GM23248 (cell line): ENCODE data around the gene LDLRAD4. TPM values are rescaled to one million over a fixed set of nuclear protein-coding genes. Genes with fewer than 3 reads are reported as not detected.

Experiments used
- DNase-seq: peaks from one replicate; pipeline ENCODE4 v3.0.0-alpha.2; 2015
- H2AFZ ChIP-seq: fragments of 200-600 bp; sonication (generic); 2 replicates; pipeline ENCODE4 v1.6.1; 2016; ENCODE audit warnings: antibody characterized with exemption
- H3F3A ChIP-seq: fragments of 200-600 bp; sonication (generic); 2 replicates; pipeline ENCODE4 v1.6.1; 2016; ENCODE audit warnings: mild to moderate bottlenecking, antibody characterized with exemption, mixed run types; ENCODE audit not compliant: insufficient read depth
- H3K27ac ChIP-seq: fragments of 200-600 bp; sonication (generic); 2 replicates; pipeline ENCODE4 v1.5.1; 2016; ENCODE audit warnings: mild to moderate bottlenecking
- H3K27me3 ChIP-seq: fragments of 200-600 bp; sonication (generic); replicated peaks from 2 replicates; pipeline ENCODE4 v1.6.1; 2016; ENCODE audit warnings: mild to moderate bottlenecking; ENCODE audit not compliant: insufficient read depth
- H3K36me3 ChIP-seq: fragments of 200-600 bp; sonication (generic); 2 replicates; pipeline ENCODE4 v1.6.1; 2016; ENCODE audit warnings: low read depth, mild to moderate bottlenecking
- H3K4me1 ChIP-seq: fragments of 200-600 bp; sonication (generic); 2 replicates; pipeline ENCODE4 v1.6.1; 2016; ENCODE audit warnings: mild to moderate bottlenecking; ENCODE audit not compliant: insufficient read depth
- H3K4me2 ChIP-seq: fragments of 200-600 bp; sonication (generic); one replicate; pipeline ENCODE4 v1.6.1; 2016; ENCODE audit warnings: mild to moderate bottlenecking; ENCODE audit not compliant: unreplicated experiment
- H3K4me3 ChIP-seq: fragments of 200-600 bp; sonication (generic); 2 replicates; pipeline ENCODE4 v1.5.1; 2016; ENCODE audit warnings: mild to moderate bottlenecking
- H3K79me2 ChIP-seq: fragments of 200-600 bp; sonication (generic); 2 replicates; pipeline ENCODE4 v1.6.1; 2016; ENCODE audit warnings: mild to moderate bottlenecking; ENCODE audit not compliant: insufficient read depth
- H3K9ac ChIP-seq: fragments of 200-600 bp; sonication (generic); 2 replicates; pipeline ENCODE4 v1.6.1; 2016; ENCODE audit warnings: mild to moderate bottlenecking
- H3K9me2 ChIP-seq: fragments of 200-600 bp; sonication (generic); 2 replicates; pipeline ENCODE4 v1.6.1; 2016; ENCODE audit warnings: mixed run types, mild to moderate bottlenecking, moderate library complexity; ENCODE audit not compliant: insufficient read depth
- H3K9me3 ChIP-seq: fragments of 200-600 bp; sonication (generic); one replicate; pipeline ENCODE4 v1.6.1; 2017; ENCODE audit warnings: low read depth
- H4K20me1 ChIP-seq: fragments of 200-600 bp; sonication (generic); 2 replicates; pipeline ENCODE4 v1.6.0; 2016; ENCODE audit not compliant: insufficient read depth
- EZH2 ChIP-seq: fragments of 200-600 bp; sonication (generic); IDR thresholded peaks from 2 replicates; pipeline ENCODE4 v1.6.1; 2018; ENCODE audit warnings: antibody characterized with exemption, mild to moderate bottlenecking; ENCODE audit not compliant: insufficient read depth, poor library complexity, severe bottlenecking
- EZH2phosphoT487 ChIP-seq: fragments of 200-600 bp; sonication (generic); IDR thresholded peaks from 2 replicates; pipeline ENCODE4 v1.6.1; 2018; ENCODE audit warnings: antibody characterized with exemption, moderate library complexity, mild to moderate bottlenecking, low read depth; ENCODE audit not compliant: insufficient read depth
- WGBS, 2 experiments: methylation state at CpG; one replicate each; pipeline ENCODE4 v1.1.6; 2015 to 2017; ENCODE audit warnings: low lambda C conversion rate in 2 of 2, low coverage in 1 of 2; ENCODE audit errors: missing lambda C conversion rate in 2 of 2; 5-methylcytosine and 5-hydroxymethylcytosine counted together
- in situ Hi-C: fragments of 300-500 bp; cut with MboI; formaldehyde crosslinking; loops from 2 replicates; pipeline ENCODE4 v1.15.0; 2020
- polyA plus RNA-seq: library from polyadenylated mRNA; unstranded; fragments of >200 nt; fragmentation: Nextera tagmentation; extraction: Ambion mirVana; gene quantifications from 2 replicates; pipeline ENCODE4 v1.2.1, GENCODE V29; 2016
- total RNA-seq: library from RNA; depleted of rRNA; stranded (reverse); fragments of >200 nt; shearing (Covaris generic); gene quantifications from 2 replicates; pipeline ENCODE4 v1.2.3, GENCODE V29; 2014

LDLRAD4 gene
- total and polyA plus RNA-seq, 2 experiments from 2014 or later = not detected

DNA sequence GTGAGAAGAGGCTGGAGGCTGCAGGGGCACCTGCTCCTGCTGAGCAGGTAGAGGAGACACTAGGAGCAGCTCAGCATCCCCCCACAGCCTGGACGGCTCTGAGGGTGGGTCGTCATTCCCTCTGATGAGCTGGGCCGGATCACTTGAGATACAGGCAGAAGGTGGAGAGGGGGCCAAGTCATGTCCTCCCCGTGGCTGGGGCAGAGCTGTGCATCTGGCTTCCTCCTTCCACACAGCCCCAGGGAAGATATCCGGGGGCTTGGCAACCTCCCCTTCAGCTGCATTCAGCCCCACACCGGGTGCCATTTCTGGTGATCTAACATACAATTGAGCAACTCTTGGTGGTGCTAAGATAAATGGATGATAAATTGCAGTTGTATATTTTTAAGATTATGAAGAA, 236.9 kb downstream of the LDLRAD4 start:
- no peak for DNase-seq
- H3K36me3 ChIP-seq = no peaks in the 10 kb centered on the region
- no peak for TF ChIP-seq EZH2phosphoT487
- TF ChIP-seq EZH2 = no peak
- in situ Hi-C loops = no loop called here
- no peaks in the 10 kb centered on the region for H4K20me1 ChIP-seq
- H3K27ac ChIP-seq = no peak overlapping the region
- H3K27me3 ChIP-seq = no peaks in the 10 kb centered on the region
- no peaks in the 10 kb centered on the region for H3K9me3 ChIP-seq
- H3F3A ChIP-seq = no peaks in the 10 kb centered on the region
- H2AFZ ChIP-seq = no peak overlapping the region
- no peaks in the 10 kb centered on the region for H3K9me2 ChIP-seq
- no peak overlapping the region for H3K4me3 ChIP-seq
- H3K4me2 ChIP-seq = no peak overlapping the region
- H3K9ac ChIP-seq = no peak overlapping the region
- 24 to 36% methylated on average over 6 of the region's 6 CpGs for WGBS, 2 experiments
- no peaks in the 10 kb centered on the region for H3K79me2 ChIP-seq
- no peaks in the 10 kb centered on the region for H3K4me1 ChIP-seq

DNA sequence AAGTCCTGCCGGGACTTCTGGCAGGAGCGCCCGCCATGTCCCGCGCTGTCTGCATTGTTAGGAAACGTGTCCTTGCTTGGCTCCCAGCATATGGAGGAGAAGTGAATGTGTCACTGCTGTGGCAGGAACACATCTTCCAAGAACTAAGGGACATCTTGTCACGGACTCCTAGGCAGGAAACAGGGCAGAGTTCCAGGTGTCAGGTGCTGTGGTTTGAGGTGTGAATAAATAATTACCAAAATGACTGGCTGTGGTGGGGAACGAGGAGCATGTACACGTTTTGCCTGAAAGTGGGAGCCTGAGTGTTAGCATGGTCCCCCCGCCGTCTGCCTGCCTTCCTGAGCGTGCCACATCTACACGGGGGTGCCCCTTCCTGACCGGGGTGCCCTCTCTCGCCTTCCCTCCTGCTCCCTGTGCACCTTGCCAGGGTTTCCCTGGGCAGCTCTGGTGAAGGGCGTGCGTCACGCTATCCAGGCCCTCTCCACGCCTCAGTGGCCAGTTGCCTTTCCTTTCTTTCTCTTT, 237.5 kb downstream of the LDLRAD4 start:
- Histone ChIP-seq H3K9me3 (no peaks in the 10 kb centered on the region), H3K9ac (no peak overlapping the region), H3K27ac (no peak overlapping the region), H3K4me3 (no peak overlapping the region), H3F3A (no peaks in the 10 kb centered on the region), H3K79me2 (no peaks in the 10 kb centered on the region), H4K20me1 (no peaks in the 10 kb centered on the region), H3K36me3 (no peaks in the 10 kb centered on the region), H3K9me2 (no peaks in the 10 kb centered on the region), H2AFZ (no peak overlapping the region), H3K4me2 (no peak overlapping the region), H3K27me3 (no peaks in the 10 kb centered on the region), H3K4me1 (no peaks in the 10 kb centered on the region)
- in situ Hi-C loops = no loop called here
- DNase-seq = no peak
- WGBS, 2 experiments = 79% methylated on average over 19 of the region's 19 CpGs
- TF ChIP-seq EZH2 (no peak), EZH2phosphoT487 (no peak)

DNA sequence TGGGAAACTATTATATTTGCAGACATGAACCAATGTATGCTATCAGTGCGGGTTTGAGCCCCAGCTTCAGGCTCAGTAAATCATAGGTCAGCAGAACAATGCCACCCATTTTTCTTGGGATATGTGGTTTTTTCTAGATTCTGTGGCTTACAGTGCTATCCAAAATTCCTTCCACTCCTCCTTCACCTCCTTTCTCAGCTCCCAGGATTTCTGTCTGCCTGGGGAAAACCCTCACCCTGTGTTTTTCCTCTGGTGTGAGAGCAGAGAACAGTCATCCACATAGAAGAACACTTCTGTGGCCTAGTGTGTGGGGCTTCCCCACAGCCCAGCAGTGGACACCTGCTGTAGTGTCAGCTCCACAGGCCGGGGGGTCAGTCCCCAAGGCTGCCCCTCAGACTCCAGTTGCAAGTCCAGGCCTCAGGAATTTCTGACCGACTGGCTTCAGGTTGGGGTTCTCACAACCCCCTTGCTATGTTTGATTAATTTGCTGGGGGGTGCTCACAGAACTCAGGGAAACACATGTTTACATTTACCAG, 238.2 kb downstream of the LDLRAD4 start:
- Histone ChIP-seq H3K4me1 (no peaks in the 10 kb centered on the region), H3K4me2 (no peak overlapping the region), H3K79me2 (no peaks in the 10 kb centered on the region), H3K9me3 (no peaks in the 10 kb centered on the region), H3K9ac (no peak overlapping the region), H3F3A (no peaks in the 10 kb centered on the region), H3K4me3 (no peak overlapping the region), H2AFZ (no peak overlapping the region), H3K36me3 (no peaks in the 10 kb centered on the region), H3K9me2 (no peaks in the 10 kb centered on the region), H3K27me3 (no peaks in the 10 kb centered on the region), H3K27ac (no peak overlapping the region), H4K20me1 (no peaks in the 10 kb centered on the region)
- no peak for DNase-seq
- WGBS, 2 experiments = 62 to 69% methylated on average over 3 of the region's 3 CpGs
- TF ChIP-seq EZH2 (no peak), EZH2phosphoT487 (no peak)
- in situ Hi-C loops = no loop called here

DNA sequence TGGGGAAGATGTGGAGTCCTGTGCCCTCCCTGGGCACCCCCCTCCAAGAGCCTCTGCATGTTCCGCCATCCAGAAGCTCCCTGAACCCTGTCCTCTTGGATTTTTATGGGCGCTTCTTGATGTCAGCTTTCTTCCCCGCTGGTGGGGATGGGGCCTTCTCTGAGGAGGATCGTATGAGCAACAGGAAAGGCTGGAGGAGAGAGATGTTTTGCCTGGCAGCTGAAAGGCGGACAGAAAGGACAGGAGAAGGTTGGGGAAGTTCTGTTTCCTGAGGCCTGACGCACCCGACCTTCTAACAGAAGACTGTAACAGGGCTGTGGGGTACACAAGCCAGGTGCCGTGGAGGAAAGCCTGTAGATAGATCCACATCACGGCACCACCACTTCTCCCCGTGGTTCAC, 238.8 kb downstream of the LDLRAD4 start:
- H3K27me3 ChIP-seq = no peaks in the 10 kb centered on the region
- H3K9me2 ChIP-seq = no peaks in the 10 kb centered on the region
- H3K36me3 ChIP-seq = no peaks in the 10 kb centered on the region
- no peak for DNase-seq
- H3K4me2 ChIP-seq = no peak overlapping the region
- 69 to 71% methylated on average over 9 to 10 of the region's 10 CpGs for WGBS, 2 experiments
- H3F3A ChIP-seq = no peaks in the 10 kb centered on the region
- H4K20me1 ChIP-seq = no peaks in the 10 kb centered on the region
- TF ChIP-seq EZH2phosphoT487 (no peak), EZH2 (no peak)
- no peak overlapping the region for H3K4me3 ChIP-seq
- H3K4me1 ChIP-seq = no peaks in the 10 kb centered on the region
- H3K27ac ChIP-seq = no peak overlapping the region
- no peaks in the 10 kb centered on the region for H3K79me2 ChIP-seq
- H2AFZ ChIP-seq = no peak overlapping the region
- H3K9me3 ChIP-seq = no peaks in the 10 kb centered on the region
- no peak overlapping the region for H3K9ac ChIP-seq
- in situ Hi-C loops = no loop called here
